CD14-positive monocyte (primary cell): Measurements from ENCODE around the gene SEPTIN2. TPM values are rescaled to one million over a fixed set of nuclear protein-coding genes. Genes with fewer than 3 reads are reported as not detected.

Experiments used
- DNase-seq, 3 donors: peaks; one replicate each; pipeline ENCODE4 v3.0.0-alpha.2; 2011 to 2022
- H2AFZ ChIP-seq: 2 replicates; pipeline ENCODE4 v1.6.0; 2012; ENCODE audit warnings: mild to moderate bottlenecking, low read depth, low read length, inconsistent platforms; ENCODE audit not compliant: insufficient read depth, poor library complexity, severe bottlenecking
- H3K27ac ChIP-seq, 2 donors: 1 replicate in 1 of 2; 2 replicates in 1 of 2; pipeline ENCODE4 v1.5.1; 2012 to 2013; ENCODE audit warnings: low read length in 2 of 2, control low read depth in 1 of 2, inconsistent platforms in 1 of 2, low read depth in 1 of 2, mild to moderate bottlenecking in 1 of 2
- H3K27me3 ChIP-seq, 2 donors: one replicate each; pipeline versions ENCODE4 v1.6.0 to v1.6.1; 2011 to 2013; ENCODE audit warnings: low read length in 2 of 2; ENCODE audit not compliant: control insufficient read depth in 2 of 2, insufficient read depth in 2 of 2
- H3K36me3 ChIP-seq, 2 donors: replicated peaks in 1 of 2; 1 replicate in 1 of 2; 2 replicates in 1 of 2; pipeline versions ENCODE4 v1.5.1 to v1.6.1; 2012 to 2013; ENCODE audit warnings: low read length in 2 of 2, control low read depth in 1 of 2, inconsistent platforms in 1 of 2, mild to moderate bottlenecking in 1 of 2; ENCODE audit not compliant: insufficient read depth in 2 of 2, control insufficient read depth in 1 of 2
- H3K4me1 ChIP-seq, 2 donors: 1 replicate in 1 of 2; 2 replicates in 1 of 2; pipeline versions ENCODE4 v1.5.1 to v1.6.1; 2012 to 2013; ENCODE audit warnings: low read length in 2 of 2, control low read depth in 1 of 2, inconsistent platforms in 1 of 2, mild to moderate bottlenecking in 1 of 2, moderate library complexity in 1 of 2; ENCODE audit not compliant: insufficient read depth in 2 of 2, control insufficient read depth in 1 of 2
- H3K4me2 ChIP-seq: replicated peaks from 2 replicates; pipeline ENCODE3; 2012; ENCODE audit warnings: low read length, moderate library complexity, mild to moderate bottlenecking; ENCODE audit not compliant: poor library complexity, severe bottlenecking; ENCODE audit errors: extremely low read depth
- H3K4me3 ChIP-seq, 3 experiments: fragments of 200-600 bp in 1 of 3; sonication (generic) in 1 of 3; replicated peaks in 1 of 3; 1 replicate in 2 of 3; 2 replicates in 1 of 3; pipeline ENCODE4 v1.5.1; 2011 to 2013; ENCODE audit warnings: low read length in 3 of 3, mild to moderate bottlenecking in 3 of 3, control low read depth in 2 of 3, low read depth in 2 of 3, inconsistent platforms in 1 of 3, moderate library complexity in 1 of 3
- H3K79me2 ChIP-seq: 2 replicates; pipeline ENCODE4 v1.6.0; 2012; ENCODE audit warnings: mild to moderate bottlenecking, control low read depth, inconsistent platforms, low read length, moderate library complexity; ENCODE audit not compliant: insufficient read depth
- H3K9ac ChIP-seq: 2 replicates; pipeline ENCODE4 v1.6.0; 2017; ENCODE audit warnings: low read length, mild to moderate bottlenecking; ENCODE audit not compliant: insufficient read depth, poor library complexity, severe bottlenecking
- H3K9me3 ChIP-seq, 2 donors: replicated peaks in 1 of 2; 1 replicate in 1 of 2; 2 replicates in 1 of 2; pipeline versions ENCODE4 v1.5.1 to v1.6.1; 2012 to 2013; ENCODE audit warnings: low read length in 2 of 2, control low read depth in 1 of 2; ENCODE audit not compliant: control insufficient read depth in 1 of 2, insufficient read depth in 1 of 2
- H4K20me1 ChIP-seq: 2 replicates; pipeline ENCODE4 v1.6.0; 2012; ENCODE audit warnings: mild to moderate bottlenecking, low read length, control low read depth, moderate library complexity; ENCODE audit not compliant: insufficient read depth
- H3K27ac Mint-ChIP-seq, 7 donors: one replicate each; pipeline ENCODE4 v1.8.0; 2020; ENCODE audit warnings: mild to moderate bottlenecking in 7 of 7, mixed read lengths in 7 of 7, moderate library complexity in 6 of 7, inconsistent platforms in 2 of 7
- H3K27me3 Mint-ChIP-seq, 3 donors: one replicate each; pipeline ENCODE4 v1.8.0; 2021 to 2022; ENCODE audit warnings: low read depth in 3 of 3, mild to moderate bottlenecking in 3 of 3, mixed read lengths in 3 of 3, moderate library complexity in 3 of 3, inconsistent platforms in 1 of 3
- H3K36me3 Mint-ChIP-seq, 2 donors: one replicate each; pipeline ENCODE4 v1.8.0; 2020; ENCODE audit warnings: mixed read lengths in 2 of 2, inconsistent platforms in 1 of 2, mild to moderate bottlenecking in 1 of 2
- H3K4me1 Mint-ChIP-seq: one replicate; pipeline ENCODE4 v1.8.0; 2020; ENCODE audit warnings: mild to moderate bottlenecking, mixed read lengths
- H3K4me3 Mint-ChIP-seq, 2 donors: one replicate each; pipeline ENCODE4 v1.8.0; 2020; ENCODE audit warnings: mild to moderate bottlenecking in 2 of 2, mixed read lengths in 2 of 2, moderate library complexity in 1 of 2
- H3K9me3 Mint-ChIP-seq, 7 donors: one replicate each; pipeline ENCODE4 v1.8.0; 2020 to 2022; ENCODE audit warnings: mixed read lengths in 7 of 7, mild to moderate bottlenecking in 6 of 7, moderate library complexity in 6 of 7, inconsistent platforms in 2 of 7
- CTCF ChIP-seq: fragments of 200-600 bp; IDR thresholded peaks from one replicate; pipeline ENCODE4 v1.8.0; 2022; ENCODE audit warnings: antibody characterized with exemption, mild to moderate bottlenecking
- WGBS: methylation state at CpG from one replicate; pipeline ENCODE4 v1.1.5; 2013; ENCODE audit warnings: missing lambda C conversion rate; ENCODE audit not compliant: insufficient coverage; 5-methylcytosine and 5-hydroxymethylcytosine counted together
- intact Hi-C, 2 donors: fragments of 100-400 bp; cut with micrococcal nuclease; formaldehyde crosslinking; loops; one replicate each; pipeline versions ENCODE4 v1.15.0 to v1.15.1; 2023
- polyA plus RNA-seq, 3 donors: library from polyadenylated mRNA; depleted of rRNA in 1 of 3; unstranded in 2 of 3; stranded (reverse) in 1 of 3; fragments of 300-500 nt in 2 of 3; fragments of >200 nt in 1 of 3; fragmentation: Illumina TruSeq in 2 of 3; gene quantifications; 1 replicate in 2 of 3; 2 replicates in 1 of 3; pipeline ENCODE4 v1.2.3, GENCODE V29; 2012 to 2021

The SEPTIN2 gene
- polyA plus RNA-seq, 3 donors = 195 to 207 (median 203) TPM

- Histone ChIP-seq H3K79me2 (peaks cover 99% of the 10 kb centered on the region), H3K9ac (no peak overlapping the region), H3K4me1 (no peaks in the 10 kb centered on the region), H2AFZ (no peak overlapping the region), H3K27me3 (no peaks in the 10 kb centered on the region), H3K36me3 (peaks cover 0 to 15% of the 10 kb centered on the region in 2 donors), H3K9me3 (no peaks in the 10 kb centered on the region), H3K27ac (no peak overlapping the region), H4K20me1 (peaks cover 100% of the 10 kb centered on the region), H3K4me2 (no peak overlapping the region), H3K4me3 (no peak overlapping the region)
- no CpG with 5 or more reads among the region's 7 CpGs for WGBS
- Mint-ChIP-seq H3K36me3 (peaks cover 10 to 22% of the 10 kb centered on the region in 2 donors), H3K4me1 (peaks cover 7% of the 10 kb centered on the region), H3K27ac (no peak overlapping the region), H3K4me3 (no peak overlapping the region), H3K9me3 (no peaks in the 10 kb centered on the region), H3K27me3 (no peaks in the 10 kb centered on the region)
- TF ChIP-seq CTCF = no peak
- DNase-seq = no peak
- intact Hi-C loops = no loop called here
Observed at GRCh38 chr2:241295326-241296095, 20.2 kb upstream of the SEPTIN2 start.

- H2AFZ ChIP-seq = no peak overlapping the region
- Mint-ChIP-seq H3K27ac (peak overlapping the region in 2 of 7 donors; percentile 20 to 27), H3K27me3 (no peaks in the 10 kb centered on the region), H3K36me3 (peaks cover 10 to 20% of the 10 kb centered on the region in 2 donors), H3K9me3 (no peaks in the 10 kb centered on the region), H3K4me3 (no peak overlapping the region), H3K4me1 (peaks cover 7% of the 10 kb centered on the region)
- H3K9ac ChIP-seq = no peak overlapping the region
- H3K36me3 ChIP-seq = peaks cover 0 to 15% of the 10 kb centered on the region in 2 donors
- DNase-seq = no peak
- no peaks in the 10 kb centered on the region for H3K27me3 ChIP-seq
- H4K20me1 ChIP-seq = peaks cover 99% of the 10 kb centered on the region
- H3K4me3 ChIP-seq = no peak overlapping the region
- H3K4me2 ChIP-seq = no peak overlapping the region
- WGBS = 97% methylated on average over 3 of the region's 8 CpGs
- intact Hi-C loops = no loop called here
- H3K27ac ChIP-seq = peak overlapping the region in 1 of 2 donors; percentile 9
- peaks cover 97% of the 10 kb centered on the region for H3K79me2 ChIP-seq
- H3K4me1 ChIP-seq = no peaks in the 10 kb centered on the region
- H3K9me3 ChIP-seq = no peaks in the 10 kb centered on the region
- TF ChIP-seq CTCF = no peak
Observed at GRCh38 chr2:241296767-241297166, 19.0 kb upstream of the SEPTIN2 start.
